MM.1S (cell line): Measurements from ENCODE around the gene ASTN1.

ENCODE experiments used
- EZH2 ChIP-seq: fragments of 300-600 bp; sonication (generic); optimal IDR thresholded peaks from 2 replicates; pipeline ENCODE3; 2017; ENCODE audit warnings: low read depth, mild to moderate bottlenecking, antibody characterized with exemption, low read length, mixed read lengths
- EZH2phosphoT487 ChIP-seq: fragments of 300-600 bp; sonication (generic); IDR thresholded peaks from 2 replicates; pipeline ENCODE4 v1.6.1; 2018; ENCODE audit warnings: antibody characterized with exemption, low read length
- TF ChIP-seq, protein P1 (sequence below): fragments of 300-600 bp; sonication (generic); IDR thresholded peaks from 2 replicates; pipeline ENCODE4 v1.5.1; 2016; ENCODE audit warnings: antibody characterized with exemption, low read length, mixed read lengths

DNA sequence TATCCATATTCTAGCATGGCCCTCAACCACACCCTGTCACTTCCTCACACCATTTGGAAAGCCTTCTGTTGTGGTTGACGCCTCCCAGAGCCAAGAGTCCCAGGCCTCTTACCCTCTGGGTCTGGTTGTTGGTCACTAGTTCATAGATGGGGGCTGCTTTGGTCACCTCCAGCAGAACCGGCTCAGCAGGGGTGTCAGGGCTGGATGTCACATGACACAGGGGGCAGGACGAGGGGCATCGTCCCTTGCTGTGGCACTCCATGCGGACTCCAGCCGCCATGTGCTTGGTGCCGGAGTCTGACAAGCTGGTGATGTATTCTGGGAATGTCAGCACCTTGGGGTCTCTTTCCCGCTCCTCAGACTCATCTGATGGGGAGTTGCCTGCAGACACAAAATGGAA lies 270.1 kb downstream of the ASTN1 start:
- TF ChIP-seq, protein P1, sequence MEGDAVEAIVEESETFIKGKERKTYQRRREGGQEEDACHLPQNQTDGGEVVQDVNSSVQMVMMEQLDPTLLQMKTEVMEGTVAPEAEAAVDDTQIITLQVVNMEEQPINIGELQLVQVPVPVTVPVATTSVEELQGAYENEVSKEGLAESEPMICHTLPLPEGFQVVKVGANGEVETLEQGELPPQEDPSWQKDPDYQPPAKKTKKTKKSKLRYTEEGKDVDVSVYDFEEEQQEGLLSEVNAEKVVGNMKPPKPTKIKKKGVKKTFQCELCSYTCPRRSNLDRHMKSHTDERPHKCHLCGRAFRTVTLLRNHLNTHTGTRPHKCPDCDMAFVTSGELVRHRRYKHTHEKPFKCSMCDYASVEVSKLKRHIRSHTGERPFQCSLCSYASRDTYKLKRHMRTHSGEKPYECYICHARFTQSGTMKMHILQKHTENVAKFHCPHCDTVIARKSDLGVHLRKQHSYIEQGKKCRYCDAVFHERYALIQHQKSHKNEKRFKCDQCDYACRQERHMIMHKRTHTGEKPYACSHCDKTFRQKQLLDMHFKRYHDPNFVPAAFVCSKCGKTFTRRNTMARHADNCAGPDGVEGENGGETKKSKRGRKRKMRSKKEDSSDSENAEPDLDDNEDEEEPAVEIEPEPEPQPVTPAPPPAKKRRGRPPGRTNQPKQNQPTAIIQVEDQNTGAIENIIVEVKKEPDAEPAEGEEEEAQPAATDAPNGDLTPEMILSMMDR: no peak
- TF ChIP-seq EZH2 (no peak), EZH2phosphoT487 (no peak)
